Liver (tissue), 9 donors: ENCODE results near the gene TWNK. TPM values are rescaled to one million over a fixed set of nuclear protein-coding genes. Genes with fewer than 3 reads are reported as not detected.
A peak's percentile ranks its signal among the peaks of the same experiment; 100 is the strongest.

Source experiments
- DNase-seq: peaks from one replicate; pipeline ENCODE4 v3.0.0-alpha.2; 2017; ENCODE audit warnings: low spot score
- H3K27ac ChIP-seq, 2 donors: one replicate each; pipeline ENCODE4 v1.7.0; 2013; ENCODE audit warnings: inconsistent platforms in 2 of 2, low read length in 2 of 2, control low read depth in 1 of 2, low read depth in 1 of 2, mild to moderate bottlenecking in 1 of 2
- H3K27me3 ChIP-seq, 4 donors: one replicate each; pipeline versions ENCODE4 v1.6.1 to v1.7.0; 2013; ENCODE audit warnings: low read length in 3 of 4, inconsistent platforms in 1 of 4, mild to moderate bottlenecking in 1 of 4, moderate library complexity in 1 of 4; ENCODE audit not compliant: control insufficient read depth in 4 of 4, insufficient read depth in 4 of 4
- H3K36me3 ChIP-seq, 4 donors: one replicate each; pipeline versions ENCODE4 v1.6.1 to v1.7.0; 2013; ENCODE audit warnings: low read length in 3 of 4, mild to moderate bottlenecking in 3 of 4, low read depth in 1 of 4, moderate library complexity in 1 of 4; ENCODE audit not compliant: control insufficient read depth in 4 of 4, insufficient read depth in 3 of 4
- H3K4me1 ChIP-seq, 4 donors: one replicate each; pipeline versions ENCODE4 v1.6.1 to v1.7.0; 2013; ENCODE audit warnings: low read length in 3 of 4, mild to moderate bottlenecking in 3 of 4, moderate library complexity in 1 of 4; ENCODE audit not compliant: control insufficient read depth in 4 of 4, insufficient read depth in 4 of 4
- H3K4me3 ChIP-seq, 3 donors: one replicate each; pipeline versions ENCODE4 v1.6.1 to v1.7.0; 2013; ENCODE audit warnings: low read length in 3 of 3, control low read depth in 1 of 3, low read depth in 1 of 3, mild to moderate bottlenecking in 1 of 3
- H3K9ac ChIP-seq, 2 donors: one replicate each; pipeline ENCODE4 v1.7.0; 2013; ENCODE audit warnings: low read length in 2 of 2, mild to moderate bottlenecking in 2 of 2, moderate library complexity in 2 of 2, control low read depth in 1 of 2, low read depth in 1 of 2
- H3K9me3 ChIP-seq, 4 donors: one replicate each; pipeline versions ENCODE4 v1.6.1 to v1.7.0; 2013; ENCODE audit warnings: low read length in 3 of 4; ENCODE audit not compliant: control insufficient read depth in 4 of 4
- EGR1 ChIP-seq, 2 donors: IDR thresholded peaks; 2 replicates each; pipeline ENCODE4 v1.6.1; 2016 to 2018; ENCODE audit warnings: antibody characterized with exemption in 2 of 2, low read depth in 2 of 2
- FOXA1 ChIP-seq: IDR thresholded peaks from 2 replicates; pipeline ENCODE4 v1.6.1; 2016; ENCODE audit warnings: antibody characterized with exemption
- FOXA2 ChIP-seq: IDR thresholded peaks from 2 replicates; pipeline ENCODE4 v1.6.1; 2016; ENCODE audit warnings: antibody characterized with exemption
- GABPA ChIP-seq, 2 donors: IDR thresholded peaks in 1 of 2; conservative IDR thresholded peaks in 1 of 2; 2 replicates each; pipeline ENCODE4 v1.6.1; 2016; ENCODE audit warnings: antibody characterized with exemption in 2 of 2, mild to moderate bottlenecking in 1 of 2, moderate library complexity in 1 of 2
- HNF4A ChIP-seq, 2 donors: conservative IDR thresholded peaks; 2 replicates each; pipeline ENCODE4 v1.6.1; 2016; ENCODE audit warnings: antibody characterized with exemption in 2 of 2, mild to moderate bottlenecking in 2 of 2
- HNF4G ChIP-seq: IDR thresholded peaks from 2 replicates; pipeline ENCODE4 v1.6.1; 2016; ENCODE audit warnings: antibody characterized with exemption
- JUND ChIP-seq, 2 donors: IDR thresholded peaks; 2 replicates each; pipeline ENCODE4 v1.6.1; 2016; ENCODE audit warnings: antibody characterized with exemption in 2 of 2
- NR2F2 ChIP-seq: IDR thresholded peaks from 2 replicates; pipeline ENCODE4 v1.6.1; 2016; ENCODE audit warnings: antibody characterized with exemption
- RAD21 ChIP-seq, 2 donors: IDR thresholded peaks; 2 replicates each; pipeline ENCODE4 v1.6.1; 2016; ENCODE audit warnings: antibody characterized with exemption in 2 of 2, mild to moderate bottlenecking in 2 of 2
- RXRA ChIP-seq, 2 donors: IDR thresholded peaks; 2 replicates each; pipeline ENCODE4 v1.6.1; 2017 to 2018; ENCODE audit warnings: antibody characterized with exemption in 2 of 2, mild to moderate bottlenecking in 1 of 2
- SP1 ChIP-seq: IDR thresholded peaks from 2 replicates; pipeline ENCODE4 v1.6.1; 2018; ENCODE audit warnings: antibody characterized with exemption, mild to moderate bottlenecking
- TAF1 ChIP-seq: conservative IDR thresholded peaks from 2 replicates; pipeline ENCODE4 v1.6.1; 2016; ENCODE audit warnings: antibody characterized with exemption, mild to moderate bottlenecking
- YY1 ChIP-seq: IDR thresholded peaks from 2 replicates; pipeline ENCODE4 v1.6.1; 2016; ENCODE audit warnings: antibody characterized with exemption, mild to moderate bottlenecking
- WGBS: extraction: QIAGEN DNeasy Blood & Tissue Kit; methylation state at CpG from one replicate; pipeline ENCODE4 v1.1.7; 2013; 5-methylcytosine and 5-hydroxymethylcytosine counted together
- polyA plus RNA-seq, 2 donors: library from polyadenylated mRNA; stranded (reverse) in 1 of 2; unstranded in 1 of 2; fragments of 200-250 nt in 1 of 2; fragments of >200 nt in 1 of 2; fragmentation: Nextera tagmentation in 1 of 2; extraction: Ambion mirVana in 1 of 2; gene quantifications; one replicate each; pipeline versions ENCODE4 v1.2.1 to v1.2.3, GENCODE V29; 2013 to 2015
- total RNA-seq, 2 donors: library from RNA; depleted of rRNA; stranded (reverse); fragments of >200 nt; gene quantifications; one replicate each; pipeline ENCODE4 v1.2.3, GENCODE V29; 2014
- TF ChIP-seq, protein P1 (sequence below): IDR thresholded peaks from 2 replicates; pipeline ENCODE4 v1.6.1; 2016; ENCODE audit warnings: antibody characterized with exemption
- TF ChIP-seq, protein P2 (sequence below): IDR thresholded peaks from 2 replicates; pipeline ENCODE4 v1.6.1; 2016; ENCODE audit warnings: antibody characterized with exemption
- TF ChIP-seq, protein P3 (sequence below): IDR thresholded peaks from 2 replicates; pipeline ENCODE4 v1.6.1; 2016; ENCODE audit warnings: antibody characterized with exemption, mild to moderate bottlenecking
- TF ChIP-seq, protein P4 (sequence below): IDR thresholded peaks from 2 replicates; pipeline ENCODE4 v1.6.1; 2016; ENCODE audit warnings: antibody characterized with exemption
- TF ChIP-seq, protein P5 (sequence below): fragments of 150-350 bp; IDR thresholded peaks from 2 replicates; pipeline ENCODE4 v1.5.1; 2017; ENCODE audit warnings: improper control_type of control experiment, low read depth, low read length; ENCODE audit not compliant: missing input control
- donor health status: healthy.
- donor health status: healthy.
- donor health status: healthy.
- donor health status: healthy.
- donor health status: healthy.

TWNK gene
- total and polyA plus RNA-seq, 4 donors, result 1.6 to 6.2 (median 4.4) TPM

DNA sequence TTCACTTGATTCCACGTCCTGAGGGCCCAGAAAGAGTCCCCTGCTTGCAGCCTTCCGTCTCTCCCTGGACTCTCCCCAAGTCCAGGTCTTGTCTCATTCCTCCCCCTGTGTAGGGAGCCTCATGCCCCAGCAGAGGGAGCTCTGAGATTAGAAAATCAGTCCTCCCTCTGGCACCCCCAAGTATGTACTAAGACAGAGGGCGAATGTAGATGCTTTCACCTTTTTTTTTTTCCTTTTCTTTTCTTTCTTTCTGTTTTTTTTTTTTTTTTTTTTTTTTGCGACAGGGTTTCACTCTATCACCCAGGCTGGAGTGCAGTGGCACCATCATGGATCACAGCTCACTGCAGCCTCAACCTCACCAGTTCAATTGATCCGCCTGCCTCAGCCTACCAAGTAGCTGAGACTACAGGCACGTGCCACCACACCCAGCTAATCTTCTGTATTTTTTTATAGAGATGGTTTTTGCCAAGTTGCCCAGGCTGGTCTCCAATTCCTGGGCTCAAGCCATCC is 54.0 kb downstream of the TWNK start (continued):
- TF ChIP-seq, protein P1, sequence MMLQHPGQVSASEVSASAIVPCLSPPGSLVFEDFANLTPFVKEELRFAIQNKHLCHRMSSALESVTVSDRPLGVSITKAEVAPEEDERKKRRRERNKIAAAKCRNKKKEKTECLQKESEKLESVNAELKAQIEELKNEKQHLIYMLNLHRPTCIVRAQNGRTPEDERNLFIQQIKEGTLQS, result no peak
- TF ChIP-seq FOXA1 (no peak), EGR1 (IDR thresholded peaks at IDR 0.05; ENCODE audit: low read depth in 2 of 2) (no peak), SP1 (no peak)
- TF ChIP-seq, protein P2, sequence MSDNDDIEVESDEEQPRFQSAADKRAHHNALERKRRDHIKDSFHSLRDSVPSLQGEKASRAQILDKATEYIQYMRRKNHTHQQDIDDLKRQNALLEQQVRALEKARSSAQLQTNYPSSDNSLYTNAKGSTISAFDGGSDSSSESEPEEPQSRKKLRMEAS, result no peak

DNA sequence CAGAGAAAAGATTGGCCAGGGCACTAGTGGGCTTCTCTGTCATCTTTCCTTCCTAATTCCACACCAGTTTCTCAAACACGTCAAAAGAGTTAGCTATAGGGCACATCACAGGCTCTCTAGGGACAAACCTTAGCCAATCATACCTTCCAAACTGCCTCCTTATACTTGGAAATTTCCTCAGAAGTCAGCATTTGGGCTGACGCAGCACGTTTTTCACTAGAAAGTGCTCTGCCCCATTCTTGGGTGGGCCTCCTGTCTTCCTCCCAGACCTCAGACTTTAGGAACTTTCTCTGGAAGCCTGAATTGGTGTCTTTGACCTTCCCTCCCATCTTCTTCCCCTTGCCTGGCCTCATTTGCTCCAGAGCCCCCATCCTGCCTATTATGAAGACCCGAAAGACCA is 54.8 kb downstream of the TWNK start:
- Histone ChIP-seq H3K4me3 (peak overlapping the region in 1 of 3 donors; percentile 64), H3K27me3 (no peaks in the 10 kb centered on the region), H3K4me1 (peaks cover 2 to 15% (median 10%) of the 10 kb centered on the region in 4 donors), H3K9ac (peak overlapping the region; percentile 65 to 68), H3K27ac (peak overlapping the region; percentile 73 to 76), H3K36me3 (peaks cover 0 to 13% (median 2%) of the 10 kb centered on the region in 4 donors), H3K9me3 (no peaks in the 10 kb centered on the region)
- no peak for DNase-seq
- 75% methylated on average over 4 of the region's 4 CpGs for WGBS
- TF ChIP-seq FOXA2 (peak; percentile 6), SP1 (no peak), HNF4G (no peak), JUND (IDR thresholded peaks at IDR 0.05) (no peak)

DNA sequence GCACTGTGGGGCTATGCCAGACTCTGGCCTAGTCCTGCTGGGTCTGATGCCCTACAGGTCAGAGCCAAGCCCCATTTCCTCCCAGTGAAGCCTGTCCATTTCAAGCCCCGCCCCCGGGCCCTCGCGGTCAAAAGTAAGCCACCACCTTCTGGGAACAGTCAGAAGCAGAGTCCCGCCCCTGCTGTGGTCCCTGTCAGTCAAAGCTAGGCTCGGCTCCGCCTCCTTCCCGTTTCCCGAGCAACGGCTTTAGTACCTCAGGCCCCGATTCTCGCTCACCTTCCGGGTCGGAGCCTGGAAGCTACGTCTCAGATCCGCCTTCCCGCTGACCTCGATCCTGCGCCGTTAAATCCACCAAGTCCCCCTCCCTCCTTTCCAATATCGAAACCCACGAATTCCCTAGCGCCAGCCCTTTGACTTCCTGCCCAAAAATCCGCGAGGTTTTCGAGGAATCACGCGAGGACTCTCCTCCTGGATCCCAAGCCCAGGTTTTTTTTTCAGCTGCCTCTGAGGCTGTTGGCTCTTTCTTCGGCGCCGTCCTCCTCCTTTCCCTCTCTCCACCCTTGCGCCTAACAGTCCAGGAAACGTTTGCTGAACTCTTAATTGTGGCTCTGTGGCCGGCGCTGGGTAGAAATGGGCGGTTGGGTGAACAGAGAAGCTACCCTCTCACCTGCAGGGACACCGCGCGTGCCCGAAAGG is 55.5 kb downstream of the TWNK start:
- WGBS, result 5% methylated on average over 40 of the region's 40 CpGs

More for the DNA sequence above, 55.5 kb downstream of the TWNK start:
- Histone ChIP-seq H3K9ac (peak overlapping the region; percentile 65 to 68), H3K36me3 (peaks cover 0 to 6% (median 0%) of the 10 kb centered on the region in 4 donors), H3K4me3 (peak overlapping the region; percentile 33 to 64 (median 46)), H3K27ac (peak overlapping the region; percentile 73 to 76), H3K9me3 (no peaks in the 10 kb centered on the region), H3K4me1 (peaks cover 2 to 15% (median 10%) of the 10 kb centered on the region in 4 donors), H3K27me3 (no peaks in the 10 kb centered on the region)
- TF ChIP-seq YY1 (peak; percentile 66), FOXA1 (peak; percentile 9), TAF1 (peak; percentile 60), GABPA (IDR thresholded peaks at IDR 0.05 in 1 of 2, conservative IDR thresholded peaks at IDR 0.05 in 1 of 2) (peak; percentile 58 to 82), HNF4A (conservative IDR thresholded peaks at IDR 0.05) (peak; percentile 35 to 72), SP1 (peak; percentile 87), RAD21 (IDR thresholded peaks at IDR 0.05) (peak in 1 of 2 donors; percentile 5), RXRA (IDR thresholded peaks at IDR 0.05) (peak; percentile 66 to 77), NR2F2 (peak; percentile 80), JUND (IDR thresholded peaks at IDR 0.05) (no peak), FOXA2 (no peak), HNF4G (no peak), EGR1 (IDR thresholded peaks at IDR 0.05; ENCODE audit: low read depth in 2 of 2) (peak in 1 of 2 donors; percentile 17)
- TF ChIP-seq, protein P1, result no peak
- TF ChIP-seq, protein P3, sequence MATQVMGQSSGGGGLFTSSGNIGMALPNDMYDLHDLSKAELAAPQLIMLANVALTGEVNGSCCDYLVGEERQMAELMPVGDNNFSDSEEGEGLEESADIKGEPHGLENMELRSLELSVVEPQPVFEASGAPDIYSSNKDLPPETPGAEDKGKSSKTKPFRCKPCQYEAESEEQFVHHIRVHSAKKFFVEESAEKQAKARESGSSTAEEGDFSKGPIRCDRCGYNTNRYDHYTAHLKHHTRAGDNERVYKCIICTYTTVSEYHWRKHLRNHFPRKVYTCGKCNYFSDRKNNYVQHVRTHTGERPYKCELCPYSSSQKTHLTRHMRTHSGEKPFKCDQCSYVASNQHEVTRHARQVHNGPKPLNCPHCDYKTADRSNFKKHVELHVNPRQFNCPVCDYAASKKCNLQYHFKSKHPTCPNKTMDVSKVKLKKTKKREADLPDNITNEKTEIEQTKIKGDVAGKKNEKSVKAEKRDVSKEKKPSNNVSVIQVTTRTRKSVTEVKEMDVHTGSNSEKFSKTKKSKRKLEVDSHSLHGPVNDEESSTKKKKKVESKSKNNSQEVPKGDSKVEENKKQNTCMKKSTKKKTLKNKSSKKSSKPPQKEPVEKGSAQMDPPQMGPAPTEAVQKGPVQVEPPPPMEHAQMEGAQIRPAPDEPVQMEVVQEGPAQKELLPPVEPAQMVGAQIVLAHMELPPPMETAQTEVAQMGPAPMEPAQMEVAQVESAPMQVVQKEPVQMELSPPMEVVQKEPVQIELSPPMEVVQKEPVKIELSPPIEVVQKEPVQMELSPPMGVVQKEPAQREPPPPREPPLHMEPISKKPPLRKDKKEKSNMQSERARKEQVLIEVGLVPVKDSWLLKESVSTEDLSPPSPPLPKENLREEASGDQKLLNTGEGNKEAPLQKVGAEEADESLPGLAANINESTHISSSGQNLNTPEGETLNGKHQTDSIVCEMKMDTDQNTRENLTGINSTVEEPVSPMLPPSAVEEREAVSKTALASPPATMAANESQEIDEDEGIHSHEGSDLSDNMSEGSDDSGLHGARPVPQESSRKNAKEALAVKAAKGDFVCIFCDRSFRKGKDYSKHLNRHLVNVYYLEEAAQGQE, result peak; percentile 70
- TF ChIP-seq, protein P4, sequence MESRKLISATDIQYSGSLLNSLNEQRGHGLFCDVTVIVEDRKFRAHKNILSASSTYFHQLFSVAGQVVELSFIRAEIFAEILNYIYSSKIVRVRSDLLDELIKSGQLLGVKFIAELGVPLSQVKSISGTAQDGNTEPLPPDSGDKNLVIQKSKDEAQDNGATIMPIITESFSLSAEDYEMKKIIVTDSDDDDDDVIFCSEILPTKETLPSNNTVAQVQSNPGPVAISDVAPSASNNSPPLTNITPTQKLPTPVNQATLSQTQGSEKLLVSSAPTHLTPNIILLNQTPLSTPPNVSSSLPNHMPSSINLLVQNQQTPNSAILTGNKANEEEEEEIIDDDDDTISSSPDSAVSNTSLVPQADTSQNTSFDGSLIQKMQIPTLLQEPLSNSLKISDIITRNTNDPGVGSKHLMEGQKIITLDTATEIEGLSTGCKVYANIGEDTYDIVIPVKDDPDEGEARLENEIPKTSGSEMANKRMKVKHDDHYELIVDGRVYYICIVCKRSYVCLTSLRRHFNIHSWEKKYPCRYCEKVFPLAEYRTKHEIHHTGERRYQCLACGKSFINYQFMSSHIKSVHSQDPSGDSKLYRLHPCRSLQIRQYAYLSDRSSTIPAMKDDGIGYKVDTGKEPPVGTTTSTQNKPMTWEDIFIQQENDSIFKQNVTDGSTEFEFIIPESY, result peak; percentile 99
- TF ChIP-seq, protein P5, sequence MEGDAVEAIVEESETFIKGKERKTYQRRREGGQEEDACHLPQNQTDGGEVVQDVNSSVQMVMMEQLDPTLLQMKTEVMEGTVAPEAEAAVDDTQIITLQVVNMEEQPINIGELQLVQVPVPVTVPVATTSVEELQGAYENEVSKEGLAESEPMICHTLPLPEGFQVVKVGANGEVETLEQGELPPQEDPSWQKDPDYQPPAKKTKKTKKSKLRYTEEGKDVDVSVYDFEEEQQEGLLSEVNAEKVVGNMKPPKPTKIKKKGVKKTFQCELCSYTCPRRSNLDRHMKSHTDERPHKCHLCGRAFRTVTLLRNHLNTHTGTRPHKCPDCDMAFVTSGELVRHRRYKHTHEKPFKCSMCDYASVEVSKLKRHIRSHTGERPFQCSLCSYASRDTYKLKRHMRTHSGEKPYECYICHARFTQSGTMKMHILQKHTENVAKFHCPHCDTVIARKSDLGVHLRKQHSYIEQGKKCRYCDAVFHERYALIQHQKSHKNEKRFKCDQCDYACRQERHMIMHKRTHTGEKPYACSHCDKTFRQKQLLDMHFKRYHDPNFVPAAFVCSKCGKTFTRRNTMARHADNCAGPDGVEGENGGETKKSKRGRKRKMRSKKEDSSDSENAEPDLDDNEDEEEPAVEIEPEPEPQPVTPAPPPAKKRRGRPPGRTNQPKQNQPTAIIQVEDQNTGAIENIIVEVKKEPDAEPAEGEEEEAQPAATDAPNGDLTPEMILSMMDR, result peak; percentile 5
- TF ChIP-seq, protein P2, result peak; percentile 78
- DNase-seq, result peak; percentile 92
